HEK293 (cell line): Measurements from ENCODE around the gene GABBR2.

Experiments
- CTCF ChIA-PET: fragments of 350-600 bp; formaldehyde crosslinking; extraction: SDS; loops from one replicate; lab custom pipeline; 2021; ENCODE audit warnings: antibody characterized with exemption; lab: Yijun Ruan, JAX
- POLR2A ChIA-PET: fragments of 300-600 bp; formaldehyde crosslinking; extraction: SDS; loops from one replicate; lab custom pipeline; 2020; ENCODE audit warnings: antibody characterized with exemption, inconsistent platforms; lab: Yijun Ruan, JAX
- H3K27ac ChIP-seq: fragments of 200-500 bp; sonication (Bioruptor generic); 2 replicates; pipeline ENCODE4 v1.5.1; 2014; ENCODE audit warnings: low read depth, low read length, control low read depth, inconsistent platforms; ENCODE audit errors: extremely low read depth
- H3K36me3 ChIP-seq, 2 experiments: fragments of 200-500 bp in 1 of 2; sonication (Bioruptor generic) in 1 of 2; 1 replicate in 1 of 2; 2 replicates in 1 of 2; pipeline ENCODE4 v1.5.1; 2014 to 2017; ENCODE audit warnings: inconsistent platforms in 2 of 2, low read length in 2 of 2; ENCODE audit not compliant: control insufficient read depth in 2 of 2, insufficient read depth in 1 of 2
- H3K4me1 ChIP-seq: fragments of 200-500 bp; sonication (Bioruptor generic); 2 replicates; pipeline ENCODE4 v1.5.1; 2014; ENCODE audit warnings: mild to moderate bottlenecking, low read length, inconsistent platforms; ENCODE audit not compliant: control insufficient read depth, insufficient read depth
- H3K4me3 ChIP-seq: 2 replicates; pipeline ENCODE4 v1.5.1; 2011; ENCODE audit warnings: low read depth, mild to moderate bottlenecking, control low read depth, low read length, moderate library complexity
- H3K9me3 ChIP-seq: fragments of 200-500 bp; sonication (Bioruptor generic); 2 replicates; pipeline ENCODE4 v1.5.1; 2014; ENCODE audit warnings: low read depth, low read length, inconsistent platforms; ENCODE audit not compliant: control insufficient read depth, insufficient read depth
- GLI4 ChIP-seq: fragments of 450-650 bp; formaldehyde crosslinking; IDR thresholded peaks from 2 replicates; pipeline ENCODE4 v1.5.1; 2016; ENCODE audit warnings: missing biosample characterization, missing genetic modification characterization
- HIC1 ChIP-seq: fragments of 450-650 bp; formaldehyde crosslinking; IDR thresholded peaks from 2 replicates; pipeline ENCODE4 v1.5.1; 2016; ENCODE audit warnings: missing biosample characterization, missing genetic modification characterization
- HOXD13 ChIP-seq: sonication (generic); formaldehyde crosslinking; IDR thresholded peaks from 2 replicates; pipeline ENCODE4 v1.8.0; 2022; ENCODE audit warnings: missing genetic modification reagents, borderline replicate concordance
- KLF1 ChIP-seq: fragments of 450-650 bp; formaldehyde crosslinking; IDR thresholded peaks from 2 replicates; pipeline ENCODE4 v1.5.1; 2016; ENCODE audit warnings: missing biosample characterization, missing genetic modification characterization
- SCRT2 ChIP-seq: fragments of 450-650 bp; formaldehyde crosslinking; IDR thresholded peaks from 2 replicates; pipeline ENCODE4 v1.5.1; 2016; ENCODE audit warnings: missing biosample characterization, missing genetic modification characterization
- SP2 ChIP-seq: fragments of 450-650 bp; formaldehyde crosslinking; IDR thresholded peaks from 2 replicates; pipeline ENCODE4 v1.5.1; 2016; ENCODE audit warnings: missing biosample characterization, missing genetic modification characterization
- ZBTB21 ChIP-seq: fragments of 450-650 bp; formaldehyde crosslinking; IDR thresholded peaks from 2 replicates; pipeline ENCODE4 v1.5.1; 2017; ENCODE audit warnings: missing biosample characterization, missing genetic modification characterization
- ZBTB48 ChIP-seq: fragments of 450-650 bp; formaldehyde crosslinking; IDR thresholded peaks from 2 replicates; pipeline ENCODE4 v1.5.1; 2016; ENCODE audit warnings: missing biosample characterization, missing genetic modification characterization
- ZBTB8A ChIP-seq: fragments of 450-650 bp; formaldehyde crosslinking; IDR thresholded peaks from 2 replicates; pipeline ENCODE4 v1.5.1; 2016; ENCODE audit warnings: missing biosample characterization, missing genetic modification characterization
- ZNF239 ChIP-seq: fragments of 450-650 bp; formaldehyde crosslinking; IDR thresholded peaks from 2 replicates; pipeline ENCODE4 v1.5.1; 2016; ENCODE audit warnings: missing biosample characterization, missing genetic modification characterization
- ZNF324 ChIP-seq: fragments of 450-650 bp; formaldehyde crosslinking; IDR thresholded peaks from 2 replicates; pipeline ENCODE4 v1.5.1; 2016; ENCODE audit warnings: missing biosample characterization, missing genetic modification characterization
- ZNF37A ChIP-seq: fragments of 450-650 bp; IDR thresholded peaks from 2 replicates; pipeline ENCODE4 v1.5.1; 2018; ENCODE audit warnings: missing biosample characterization, missing genetic modification characterization
- ZNF449 ChIP-seq: fragments of 450-650 bp; formaldehyde crosslinking; IDR thresholded peaks from 2 replicates; pipeline ENCODE4 v1.5.1; 2017; ENCODE audit warnings: missing biosample characterization, mild to moderate bottlenecking, missing genetic modification characterization, moderate library complexity
- ZNF473 ChIP-seq: fragments of 450-650 bp; formaldehyde crosslinking; IDR thresholded peaks from 2 replicates; pipeline ENCODE4 v1.5.1; 2017; ENCODE audit warnings: missing biosample characterization, missing genetic modification characterization
- ZNF514 ChIP-seq: fragments of 450-650 bp; formaldehyde crosslinking; IDR thresholded peaks from 2 replicates; pipeline ENCODE4 v1.5.1; 2016; ENCODE audit warnings: missing biosample characterization, missing genetic modification characterization
- ZNF580 ChIP-seq: fragments of 450-650 bp; formaldehyde crosslinking; IDR thresholded peaks from 2 replicates; pipeline ENCODE4 v1.5.1; 2016; ENCODE audit warnings: missing biosample characterization, missing genetic modification characterization
- ZNF626 ChIP-seq: fragments of 450-650 bp; sonication (Bioruptor Pico); formaldehyde crosslinking; IDR thresholded peaks from 2 replicates; pipeline ENCODE4 v1.5.1; 2018; ENCODE audit warnings: missing biosample characterization, missing genetic modification characterization, inconsistent platforms
- ZNF701 ChIP-seq: fragments of 450-650 bp; formaldehyde crosslinking; IDR thresholded peaks from 2 replicates; pipeline ENCODE4 v1.5.1; 2016; ENCODE audit warnings: missing biosample characterization, missing genetic modification characterization
- ZNF707 ChIP-seq: fragments of 450-650 bp; formaldehyde crosslinking; IDR thresholded peaks from 2 replicates; pipeline ENCODE4 v1.5.1; 2016; ENCODE audit warnings: missing biosample characterization, missing genetic modification characterization
- ZNF777 ChIP-seq: fragments of 450-650 bp; formaldehyde crosslinking; IDR thresholded peaks from 2 replicates; pipeline ENCODE4 v1.5.1; 2017; ENCODE audit warnings: missing biosample characterization, missing genetic modification characterization, borderline replicate concordance
- ZNF785 ChIP-seq: fragments of 450-650 bp; formaldehyde crosslinking; IDR thresholded peaks from 2 replicates; pipeline ENCODE4 v1.5.1; 2016; ENCODE audit warnings: missing biosample characterization, missing genetic modification characterization
- ZSCAN16 ChIP-seq: fragments of 450-650 bp; formaldehyde crosslinking; IDR thresholded peaks from 2 replicates; pipeline ENCODE4 v1.5.1; 2016; ENCODE audit warnings: missing biosample characterization, missing genetic modification characterization

Gene GABBR2

GRCh38 chr9:98593354-98594253 is 115.1 kb downstream of the GABBR2 start (continued):
- no peak for TF ChIP-seq ZNF449 (tag by site-specific recombination)
- no peak for TF ChIP-seq ZNF324 (tag by site-specific recombination)
- no peak for TF ChIP-seq ZNF707 (tag by site-specific recombination)
- no peak for TF ChIP-seq ZBTB48 (tag by site-specific recombination)
- no peak for TF ChIP-seq ZNF785 (tag by site-specific recombination)
- TF ChIP-seq ZNF514 (tag by site-specific recombination), result no peak
- no peak for TF ChIP-seq ZNF777 (tag by site-specific recombination)
- no peak for TF ChIP-seq HOXD13
- no peak for TF ChIP-seq ZBTB8A (tag by site-specific recombination)
- TF ChIP-seq ZNF580, result no peak

- Histone ChIP-seq H3K4me3 (no peak overlapping the region), H3K4me1 (no peaks in the 10 kb centered on the region), H3K27ac (no peak overlapping the region)
- POLR2A ChIA-PET, result no interaction called here
- CTCF ChIA-PET, result interaction anchor here (1.0 kb wide), 1 partner anchor 183 kb away, joined by 3 read pairs; no protein-coding TSS in a partner anchor
- TF ChIP-seq KLF1 (tag by site-specific recombination) (no peak), ZSCAN16 (tag by site-specific recombination) (no peak), SCRT2 (tag by site-specific recombination) (no peak), ZNF37A (tag by site-specific recombination) (no peak), ZNF701 (tag by site-specific recombination) (no peak), ZNF473 (tag by site-specific recombination) (no peak), SP2 (tag by site-specific recombination) (no peak)
- TF ChIP-seq, all 188 proteins: peak for 0
- Histone ChIP-seq H3K36me3 (no peaks in the 10 kb centered on the region), H3K9me3 (no peaks in the 10 kb centered on the region)
Measured at GRCh38 chr9:98591696-98592095, 117.0 kb downstream of the GABBR2 start.

GRCh38 chr9:98590101-98590500 is 118.6 kb downstream of the GABBR2 start:
- no peaks in the 10 kb centered on the region for H3K9me3 ChIP-seq
- no peak overlapping the region for H3K4me3 ChIP-seq
- ChIA-PET POLR2A (no interaction called here), CTCF (no interaction called here)
- H3K36me3 ChIP-seq, result no peaks in the 10 kb centered on the region
- H3K27ac ChIP-seq, result no peak overlapping the region
- TF ChIP-seq ZNF626 (tag by site-specific recombination), result no peak
- TF ChIP-seq SP2 (tag by site-specific recombination), result no peak
- no peak for TF ChIP-seq GLI4 (tag by site-specific recombination)
- TF ChIP-seq ZNF239 (tag by site-specific recombination), result no peak
- no peak for TF ChIP-seq ZBTB21
- no peak for TF ChIP-seq HIC1 (tag by site-specific recombination)
- TF ChIP-seq ZBTB8A (tag by site-specific recombination), result no peak
- H3K4me1 ChIP-seq, result no peaks in the 10 kb centered on the region
